GM21367 (cell line): ENCODE measurements around the gene TTC33.
"Not testable (repeated sequence)": the region's sequence is repeated elsewhere in the genome, so short reads cannot be mapped to it uniquely, and the experiment has no call there.

Experiments used
- ATAC-seq: cut with Tn5 transposase; IDR thresholded peaks from one replicate; pipeline ENCODE4 v1.9.1; 2021; ENCODE audit not compliant: unreplicated experiment

The TTC33 gene

GRCh38 chr5:40654377-40654991, 101.3 kb downstream of the TTC33 start:
- ATAC-seq = no peak

DNA sequence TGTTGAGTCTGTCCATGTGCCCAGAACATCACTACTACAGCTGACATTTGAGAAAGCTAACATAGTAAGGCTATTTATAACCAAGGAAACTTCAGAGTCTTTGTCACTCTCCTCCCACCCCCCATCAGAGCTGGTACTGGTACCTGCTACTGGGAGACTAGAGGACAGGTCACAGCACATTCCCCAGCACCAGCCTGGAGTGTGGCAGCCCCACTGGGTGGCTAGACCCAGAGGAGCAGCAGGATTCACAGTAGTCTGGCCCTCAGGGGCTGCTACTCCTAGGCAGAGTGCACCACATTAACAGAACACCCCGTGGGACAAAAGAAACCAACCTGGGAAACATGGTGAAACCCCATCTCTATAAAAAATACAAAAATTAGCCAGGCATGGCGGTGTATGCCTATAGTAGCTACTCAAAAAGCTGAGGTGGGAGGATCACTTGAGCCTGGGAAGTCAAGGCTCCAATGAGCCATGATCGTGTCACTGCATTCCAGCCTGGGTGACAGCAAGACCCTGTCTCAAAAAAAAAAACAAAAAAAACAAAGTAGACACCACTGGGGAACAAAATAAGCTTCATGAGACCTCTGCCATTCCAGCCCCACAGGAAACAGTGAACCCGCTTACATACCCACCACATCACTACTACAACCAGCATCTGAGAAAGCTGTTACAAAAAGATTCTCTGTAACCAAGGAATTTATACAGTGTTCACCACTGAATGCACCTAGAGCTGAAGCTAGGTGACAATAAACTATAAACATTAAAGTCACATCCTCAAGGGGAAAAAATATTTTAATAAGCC, 102.3 kb downstream of the TTC33 start:
- no peak for ATAC-seq

- ATAC-seq = no peak
These were observed 103.1 kb downstream of the TTC33 start for GRCh38 chr5:40652441-40653220.

- no peak for ATAC-seq
These were observed 104.6 kb downstream of the TTC33 start for GRCh38 chr5:40651201-40651600.

DNA sequence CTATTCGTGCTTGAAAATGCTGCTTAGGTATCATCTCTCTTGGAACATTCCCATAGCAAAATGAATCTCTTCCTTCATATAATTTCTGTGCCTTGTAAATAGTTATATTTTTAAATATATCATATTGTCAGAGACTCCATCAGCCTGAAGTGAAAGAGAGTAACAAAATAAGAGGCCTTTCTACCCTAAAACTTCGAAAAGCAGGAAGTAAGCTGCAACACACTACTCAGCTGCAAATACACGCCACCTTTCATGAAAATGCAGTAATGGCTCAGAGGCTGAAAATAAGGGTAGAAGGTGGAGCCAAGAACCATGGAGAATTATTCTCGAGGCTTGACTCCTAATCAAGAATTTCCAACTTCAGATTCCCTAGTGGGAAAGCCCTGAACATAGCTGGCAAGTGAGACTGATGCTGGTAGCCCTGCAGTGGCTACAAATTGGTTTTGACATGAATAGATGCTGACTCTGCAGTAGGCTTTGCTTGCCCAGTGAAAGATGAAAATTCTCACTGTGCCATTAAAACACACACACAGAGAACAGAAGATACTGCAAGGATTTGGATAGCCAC, 106.2 kb downstream of the TTC33 start:
- ATAC-seq = no peak

DNA sequence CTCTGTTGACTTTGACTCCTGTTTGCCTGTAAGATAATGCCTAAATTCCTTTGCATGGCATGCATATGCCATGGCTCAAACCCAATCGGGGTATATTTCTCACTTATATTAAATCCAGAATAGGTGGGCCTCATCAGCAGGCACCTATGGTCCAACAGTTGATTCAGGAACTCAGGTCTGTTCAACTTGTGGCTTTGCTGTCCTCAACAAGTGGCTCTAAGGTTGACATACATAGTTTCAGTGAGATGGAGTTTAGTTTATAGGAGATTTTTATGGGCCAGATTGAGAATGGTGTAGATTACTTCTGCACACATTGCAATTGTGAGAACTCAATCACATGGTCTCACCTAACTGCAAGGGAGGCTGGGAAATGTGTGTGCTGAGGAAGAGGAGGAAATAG, 107.6 kb downstream of the TTC33 start:
- no peak for ATAC-seq

DNA sequence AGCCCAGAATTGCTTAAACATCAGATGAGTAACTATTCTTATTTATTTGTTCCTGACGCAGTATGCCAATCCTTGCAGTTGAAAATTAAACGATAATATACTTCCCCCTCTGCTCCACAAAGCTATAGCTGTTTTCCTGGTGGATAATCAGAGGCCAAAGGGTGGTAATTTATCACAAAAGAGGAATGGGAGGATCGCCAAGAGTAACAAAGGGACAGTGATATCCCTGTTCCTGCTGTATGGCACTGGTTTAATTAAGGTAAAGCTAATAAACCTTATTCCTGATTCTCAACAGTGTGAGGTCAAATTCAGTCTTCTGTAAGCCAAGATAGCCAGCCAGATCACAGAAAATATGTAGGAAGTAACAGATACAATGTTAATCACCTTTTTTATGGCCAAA, 109.5 kb downstream of the TTC33 start:
- no peak for ATAC-seq

DNA sequence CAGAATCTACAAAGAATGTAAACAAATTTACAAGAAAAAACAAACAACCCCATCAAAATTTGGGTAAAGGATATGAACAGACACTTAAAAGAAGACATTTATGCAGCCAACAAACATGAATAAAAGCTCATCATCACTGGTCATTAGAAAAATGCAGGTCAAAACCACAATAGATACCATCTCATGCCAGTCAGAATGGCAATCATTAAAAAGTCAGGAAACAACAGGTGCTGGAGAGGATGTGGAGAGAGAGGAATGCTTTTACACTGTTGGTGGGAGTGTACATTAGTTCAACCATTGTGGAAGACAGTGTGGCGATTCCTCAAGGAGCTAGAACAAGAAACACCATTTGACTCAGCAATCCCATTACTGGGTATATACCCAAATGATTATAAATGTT, 116.2 kb downstream of the TTC33 start:
- not testable (repeated sequence) for ATAC-seq

GRCh38 chr5:40634593-40634992, 121.2 kb downstream of the TTC33 start:
- ATAC-seq = no peak

GRCh38 chr5:40634154-40634553, 121.6 kb downstream of the TTC33 start:
- no peak for ATAC-seq

- no peak for ATAC-seq
These were observed 124.5 kb downstream of the TTC33 start for GRCh38 chr5:40631236-40631635.

- no peak for ATAC-seq
These were observed 125.6 kb downstream of the TTC33 start for GRCh38 chr5:40630126-40630525.

DNA sequence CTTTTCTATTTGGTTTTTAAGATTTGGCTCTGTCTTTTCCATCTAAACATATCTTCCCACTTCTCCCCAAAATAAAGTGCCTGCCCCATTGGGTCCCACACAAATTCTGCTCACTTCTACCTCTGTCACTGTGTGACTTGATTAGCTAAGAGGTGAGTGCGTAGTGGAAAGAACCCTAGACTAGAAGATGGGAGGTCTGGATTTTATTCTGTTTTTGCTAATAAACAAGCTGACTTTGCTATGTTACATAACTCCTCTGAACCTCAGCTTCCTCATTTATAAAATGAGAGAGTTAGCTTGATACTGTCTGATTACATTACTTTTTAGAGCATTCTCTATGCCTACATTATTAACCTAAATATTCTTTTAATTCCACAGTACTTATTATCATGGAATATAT, 127.4 kb downstream of the TTC33 start:
- ATAC-seq = no peak

DNA sequence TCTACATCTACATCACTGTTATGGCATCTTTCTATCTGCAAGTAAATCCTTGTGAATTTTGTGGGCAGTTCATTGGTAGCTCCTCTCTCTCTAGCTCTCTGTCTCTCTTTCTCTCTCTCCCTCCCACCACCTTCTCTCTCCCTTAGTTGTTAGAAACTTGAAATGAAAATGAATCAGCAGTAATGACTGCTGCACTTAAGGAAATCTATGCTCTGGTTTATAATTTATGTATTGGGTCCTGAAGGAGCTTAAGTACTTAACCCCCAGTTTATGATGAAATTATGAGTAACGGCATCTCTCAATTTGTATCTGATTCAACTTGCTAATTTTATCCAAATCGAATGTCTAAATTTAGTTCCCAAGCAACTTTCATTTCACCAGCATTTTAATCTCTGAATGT, 128.1 kb downstream of the TTC33 start:
- no peak for ATAC-seq

DNA sequence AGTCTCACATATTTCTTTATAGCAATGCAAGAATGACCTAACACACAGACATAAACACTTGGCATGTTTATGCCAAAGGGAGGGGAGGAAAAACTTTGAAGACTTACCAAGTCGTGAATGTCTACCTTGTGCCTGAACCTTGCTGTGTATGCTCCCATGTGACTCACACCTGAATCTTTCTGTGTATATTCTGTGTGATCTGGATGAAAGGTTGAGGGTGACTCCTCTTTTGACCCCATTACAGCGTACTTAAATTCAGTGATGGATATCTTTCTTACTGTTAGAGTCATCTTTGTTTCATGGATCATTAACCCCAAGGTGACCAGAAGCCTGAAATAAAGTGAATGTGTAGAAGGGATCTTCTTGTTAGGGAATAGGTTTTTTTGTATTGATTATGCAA, 129.0 kb downstream of the TTC33 start:
- ATAC-seq = no peak

GRCh38 chr5:40623480-40624420, 132.0 kb downstream of the TTC33 start:
- ATAC-seq = no peak

DNA sequence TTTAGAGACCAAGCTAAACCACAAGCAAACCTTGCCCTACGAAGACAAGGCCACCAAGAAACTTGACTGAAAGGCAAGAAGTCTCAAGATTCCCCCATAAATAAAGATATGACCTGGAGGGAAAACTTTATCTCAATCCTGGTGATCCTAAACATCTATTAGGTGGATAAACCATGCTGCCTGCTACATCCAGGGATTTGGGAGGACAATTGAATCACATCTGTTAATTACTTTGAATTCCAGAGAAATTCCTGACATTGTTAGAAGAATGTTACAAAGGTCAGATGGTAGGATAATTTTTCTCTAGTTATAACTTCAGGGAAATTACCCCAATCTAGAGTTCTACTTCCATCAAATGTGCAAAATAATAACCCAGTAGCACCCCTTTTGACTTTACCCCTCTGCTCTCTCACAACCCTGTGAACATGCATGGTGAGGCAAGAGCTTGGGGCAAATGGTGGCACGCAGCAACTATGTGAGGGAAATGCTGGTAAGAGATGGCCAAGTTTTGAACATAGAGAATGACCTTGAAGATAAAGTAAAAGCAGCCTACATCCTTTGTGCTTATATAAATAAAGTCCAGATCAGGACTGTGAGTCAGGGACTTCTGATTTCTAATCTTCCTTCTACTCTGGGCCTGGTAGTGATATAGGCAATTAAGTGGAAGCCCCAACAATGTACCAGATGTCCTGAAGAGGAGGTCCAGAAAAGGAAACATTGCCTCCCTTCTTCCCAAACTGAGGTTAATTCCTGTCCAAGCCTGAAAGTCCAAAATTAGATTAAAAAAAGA, 133.1 kb downstream of the TTC33 start:
- no peak for ATAC-seq

GRCh38 chr5:40619421-40619820, 136.3 kb downstream of the TTC33 start:
- ATAC-seq = no peak

DNA sequence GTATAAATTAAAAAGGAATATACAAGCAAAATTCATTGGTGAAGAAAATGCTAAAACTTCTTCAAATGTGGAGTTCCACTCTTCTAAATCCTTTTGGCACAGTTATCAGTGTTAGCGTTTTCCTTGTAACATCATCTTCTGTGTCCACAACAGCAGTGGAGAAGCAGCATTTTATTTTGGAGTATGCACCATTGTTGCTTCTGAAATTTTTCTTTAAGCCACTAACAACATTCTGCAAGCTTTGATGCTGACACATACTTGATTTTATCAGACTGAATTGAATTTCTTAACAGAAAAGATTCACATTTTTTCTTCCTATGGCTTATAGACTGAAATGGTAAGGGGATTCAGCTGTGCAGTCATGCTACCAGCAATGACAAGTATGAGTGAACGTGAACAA, 136.8 kb downstream of the TTC33 start:
- ATAC-seq = no peak

- ATAC-seq = no peak
These were observed 139.0 kb downstream of the TTC33 start for GRCh38 chr5:40616781-40617180.
